GM19238 (cell line): ENCODE results near the gene TOP1.

Experiments used
- DNase-seq: peaks from one replicate; pipeline ENCODE4 v3.0.0; 2011; ENCODE audit warnings: low spot score; ENCODE audit not compliant: insufficient read length

Gene TOP1

GRCh38 chr20:41035207-41035606 lies 6.6 kb downstream of the TOP1 start:
- DNase-seq, result no peak

GRCh38 chr20:41037179-41037578 lies 8.6 kb downstream of the TOP1 start:
- no peak for DNase-seq

- DNase-seq, result no peak
These were observed 9.7 kb downstream of the TOP1 start for GRCh38 chr20:41038149-41038877.

GRCh38 chr20:41038878-41039404 lies 10.3 kb downstream of the TOP1 start:
- DNase-seq, result no peak

GRCh38 chr20:41040855-41041254 lies 12.2 kb downstream of the TOP1 start:
- DNase-seq, result no peak

GRCh38 chr20:41041693-41042092 lies 13.1 kb downstream of the TOP1 start:
- no peak for DNase-seq

- DNase-seq, result no peak
These were observed 15.9 kb downstream of the TOP1 start for GRCh38 chr20:41044409-41045062.

- no peak for DNase-seq
These were observed 17.0 kb downstream of the TOP1 start for GRCh38 chr20:41045671-41046070.

- no peak for DNase-seq
These were observed 18.1 kb downstream of the TOP1 start for GRCh38 chr20:41046716-41047115.

- DNase-seq, result no peak
These were observed 18.8 kb downstream of the TOP1 start for GRCh38 chr20:41047279-41047974.

GRCh38 chr20:41047975-41048305 lies 19.3 kb downstream of the TOP1 start:
- no peak for DNase-seq

- no peak for DNase-seq
These were observed 20.1 kb downstream of the TOP1 start for GRCh38 chr20:41048461-41049301.

- DNase-seq, result no peak
These were observed 20.8 kb downstream of the TOP1 start for GRCh38 chr20:41049451-41049850.

GRCh38 chr20:41050361-41051008 lies 21.9 kb downstream of the TOP1 start:
- DNase-seq, result no peak

- DNase-seq, result no peak
These were observed 22.6 kb downstream of the TOP1 start for GRCh38 chr20:41051009-41051825.

GRCh38 chr20:41052742-41053419 lies 24.3 kb downstream of the TOP1 start:
- DNase-seq, result no peak

GRCh38 chr20:41054070-41054846 lies 25.6 kb downstream of the TOP1 start:
- no peak for DNase-seq

GRCh38 chr20:41054847-41055230 lies 26.2 kb downstream of the TOP1 start:
- DNase-seq, result no peak

GRCh38 chr20:41055679-41056078 lies 27.1 kb downstream of the TOP1 start:
- DNase-seq, result no peak
